Muscle of arm (tissue), 14 donors: ENCODE data around the gene CRABP2. TPM values are rescaled to one million over a fixed set of nuclear protein-coding genes. Genes with fewer than 3 reads are reported as not detected.

Source experiments
- DNase-seq: peaks from one replicate; pipeline ENCODE4 v3.0.0-alpha.2; 2013
- long read RNA-seq, 11 donors: transcript quantifications; one replicate each; lab custom pipeline, GENCODE V29; 2026
- polyA plus RNA-seq, 12 donors: library from polyadenylated mRNA; unstranded; fragments of 120-200 nt; gene quantifications; one replicate each; pipeline ENCODE4 v1.2.1, GENCODE V29; 2013; ENCODE audit not compliant: insufficient read length in 12 of 12

CRABP2 gene
- polyA plus RNA-seq = 100 to 1,000 TPM; 230 to 919 (median 293) TPM
- long read RNA-seq, donor 1, transcript CRABP2-203 (4 exons, 992 nt) = major isoform, 20 of 32 reads
- long read RNA-seq, donor 1, partial matches to known transcripts = 11 of 32 reads
- long read RNA-seq, donor 1, other reads (novel, unspliced or antisense) = 0 of 32 reads
- long read RNA-seq, donor 2, transcript CRABP2-203 (4 exons, 992 nt) = major isoform, 274 of 369 reads
- long read RNA-seq, donor 2, transcript CRABP2-204 (5 exons, 1,033 nt) = minor isoform, 5 of 369 reads
- long read RNA-seq, donor 2, partial matches to known transcripts = 67 of 369 reads
- long read RNA-seq, donor 2, other reads (novel, unspliced or antisense) = 19 of 369 reads
- long read RNA-seq, donor 3, transcript CRABP2-203 (4 exons, 992 nt) = major isoform, 90 of 137 reads
- long read RNA-seq, donor 3, partial matches to known transcripts = 47 of 137 reads
- long read RNA-seq, donor 3, other reads (novel, unspliced or antisense) = 0 of 137 reads
- long read RNA-seq, donor 4, transcript CRABP2-203 (4 exons, 992 nt) = major isoform, 73 of 108 reads
- long read RNA-seq, donor 4, partial matches to known transcripts = 33 of 108 reads
- long read RNA-seq, donor 4, other reads (novel, unspliced or antisense) = 0 of 108 reads
- long read RNA-seq, donor 5, transcript CRABP2-203 (4 exons, 992 nt) = major isoform, 170 of 423 reads
- long read RNA-seq, donor 5, transcript CRABP2-204 (5 exons, 1,033 nt) = minor isoform, 12 of 423 reads
- long read RNA-seq, donor 5, partial matches to known transcripts = 235 of 423 reads
- long read RNA-seq, donor 5, other reads (novel, unspliced or antisense) = 5 of 423 reads
- long read RNA-seq, donor 6, transcript CRABP2-203 (4 exons, 992 nt) = major isoform, 75 of 102 reads
- long read RNA-seq, donor 6, partial matches to known transcripts = 27 of 102 reads
- long read RNA-seq, donor 6, other reads (novel, unspliced or antisense) = 0 of 102 reads
- long read RNA-seq, donor 7, transcript CRABP2-203 (4 exons, 992 nt) = major isoform, 64 of 103 reads
- long read RNA-seq, donor 7, partial matches to known transcripts = 38 of 103 reads
- long read RNA-seq, donor 7, other reads (novel, unspliced or antisense) = 0 of 103 reads
- long read RNA-seq, donor 8, transcript CRABP2-203 (4 exons, 992 nt) = major isoform, 185 of 387 reads
- long read RNA-seq, donor 8, partial matches to known transcripts = 186 of 387 reads
- long read RNA-seq, donor 8, other reads (novel, unspliced or antisense) = 14 of 387 reads
- long read RNA-seq, donor 9, transcript CRABP2-203 (4 exons, 992 nt) = major isoform, 87 of 171 reads
- long read RNA-seq, donor 9, partial matches to known transcripts = 80 of 171 reads
- long read RNA-seq, donor 9, other reads (novel, unspliced or antisense) = 0 of 171 reads
- long read RNA-seq, donor 10, transcript CRABP2-203 (4 exons, 992 nt) = major isoform, 211 of 368 reads
- long read RNA-seq, donor 10, partial matches to known transcripts = 155 of 368 reads
- long read RNA-seq, donor 10, other reads (novel, unspliced or antisense) = 0 of 368 reads
- long read RNA-seq, donor 11, transcript CRABP2-203 (4 exons, 992 nt) = major isoform, 174 of 262 reads
- long read RNA-seq, donor 11, partial matches to known transcripts = 79 of 262 reads
- long read RNA-seq, donor 11, other reads (novel, unspliced or antisense) = 5 of 262 reads

DNA sequence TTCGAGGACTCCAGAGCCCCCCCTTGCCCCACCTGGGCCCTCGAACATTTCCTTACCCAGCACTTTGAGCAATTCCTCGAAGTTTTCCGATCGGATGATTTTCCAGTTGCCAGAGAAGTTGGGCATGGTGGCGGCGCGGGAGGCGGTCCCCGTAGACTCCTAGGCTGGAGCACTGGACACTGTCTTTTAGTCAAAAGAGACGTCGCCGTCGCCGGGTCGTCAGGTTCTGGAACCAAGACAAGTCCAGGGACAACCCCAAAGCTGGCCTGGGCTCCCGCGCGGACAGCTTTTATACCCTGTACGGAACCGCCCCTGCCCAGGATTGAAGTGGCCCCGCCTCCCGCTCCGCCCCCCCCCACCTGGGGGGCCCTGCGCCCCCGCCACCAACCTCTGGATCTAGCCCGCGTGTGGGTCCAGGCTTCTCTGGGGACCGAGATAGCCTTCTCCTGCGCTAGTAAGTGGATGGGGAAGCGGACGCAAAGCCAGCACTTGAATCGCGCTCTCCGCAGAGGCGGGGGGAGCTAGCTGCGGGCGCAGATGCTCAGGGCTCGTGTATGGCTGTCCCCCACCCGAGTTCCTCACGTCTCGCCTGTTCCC lies at the start of gene CRABP2:
TSS of gene CRABP2 (minus strand) at position 263 of the 597 bp plus-strand sequence. CDS start at position 126, 137 bp downstream.
- DNase-seq = peak; percentile 83

DNA sequence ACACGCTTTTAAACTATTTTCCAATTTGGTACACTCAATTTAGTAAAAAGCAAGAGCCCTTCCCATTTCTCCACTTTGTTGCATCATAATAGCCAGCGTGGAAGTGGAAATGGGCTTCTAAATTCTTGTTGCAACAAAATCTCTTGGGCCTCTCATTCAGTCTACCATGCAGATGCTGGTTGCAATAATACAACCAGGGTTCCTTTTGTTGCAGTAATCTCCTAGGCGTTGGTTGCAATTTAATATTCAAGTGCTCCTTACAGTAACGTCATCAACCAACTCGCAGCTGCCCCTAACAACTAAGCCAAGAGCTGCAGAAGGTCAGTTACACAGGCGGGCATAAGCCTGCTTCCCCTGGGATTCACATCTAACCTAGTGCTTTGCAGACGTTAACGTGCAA lies 48.8 kb upstream of the CRABP2 start:
- no peak for DNase-seq

DNA sequence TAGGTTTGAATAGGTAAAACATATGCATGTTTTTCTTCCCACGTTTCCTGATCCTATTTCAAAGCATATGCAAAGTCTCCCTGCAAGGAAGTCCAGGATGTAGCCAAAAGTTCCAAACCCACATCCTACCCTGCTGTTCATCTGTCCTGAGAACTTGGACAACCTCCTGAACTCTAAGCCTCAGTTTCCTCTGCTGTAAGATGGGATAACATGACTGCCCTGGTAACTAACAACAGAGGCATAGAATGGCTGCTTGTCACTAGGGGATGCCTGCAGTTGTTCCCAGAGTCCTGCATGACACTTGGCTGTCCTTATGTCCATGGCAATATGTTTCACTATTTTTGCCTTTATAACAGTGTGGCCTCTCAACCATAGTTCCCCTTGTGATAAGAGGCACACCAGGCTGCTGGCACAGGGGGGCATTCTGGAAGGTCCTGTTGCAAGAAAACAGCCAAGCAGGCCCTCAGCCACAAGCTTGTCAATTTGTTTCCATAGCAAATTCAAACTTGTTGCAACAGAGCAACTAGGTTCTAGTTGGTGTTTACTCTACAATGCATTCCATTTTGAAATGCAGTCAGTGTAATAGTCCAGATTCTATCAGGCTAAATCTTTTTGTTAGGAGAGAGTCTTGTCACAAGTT lies 47.6 kb upstream of the CRABP2 start:
- DNase-seq = no peak

DNA sequence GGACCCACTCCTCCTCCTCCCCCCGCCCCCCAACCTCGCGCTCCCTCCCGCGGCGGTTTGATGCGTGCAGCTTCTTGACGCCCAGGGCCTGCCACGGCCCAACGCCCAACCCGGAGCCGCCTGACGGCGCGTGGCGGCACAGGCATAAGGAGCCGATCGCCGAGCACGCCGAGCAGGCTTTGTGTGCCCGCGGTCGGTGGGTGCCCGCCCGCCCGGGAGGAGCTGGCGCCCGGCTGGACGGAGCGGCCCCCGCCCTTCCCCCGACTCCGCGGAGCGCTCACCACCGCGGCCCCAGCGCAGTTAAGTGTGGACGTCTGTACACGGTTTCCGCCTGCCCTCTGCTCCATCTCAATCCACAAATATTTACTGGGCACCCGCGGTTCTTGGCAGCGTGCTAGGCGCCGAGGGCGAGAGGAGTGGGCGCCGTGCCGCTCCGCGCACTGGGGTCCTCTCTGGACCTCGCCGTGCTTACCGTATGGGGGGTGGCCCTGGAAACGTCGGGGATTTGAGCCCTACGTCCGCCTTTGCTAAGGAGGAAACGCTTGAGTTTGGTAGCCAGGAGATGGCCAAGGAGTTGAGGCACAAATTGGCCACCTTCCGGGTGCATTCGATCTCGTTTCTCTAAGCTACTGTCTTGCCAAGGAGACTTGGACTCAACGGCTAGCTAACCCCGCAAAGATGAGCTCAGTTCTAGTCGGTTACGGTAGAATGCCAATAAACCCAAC lies 46.5 kb upstream of the CRABP2 start:
- DNase-seq = peak; percentile 97

DNA sequence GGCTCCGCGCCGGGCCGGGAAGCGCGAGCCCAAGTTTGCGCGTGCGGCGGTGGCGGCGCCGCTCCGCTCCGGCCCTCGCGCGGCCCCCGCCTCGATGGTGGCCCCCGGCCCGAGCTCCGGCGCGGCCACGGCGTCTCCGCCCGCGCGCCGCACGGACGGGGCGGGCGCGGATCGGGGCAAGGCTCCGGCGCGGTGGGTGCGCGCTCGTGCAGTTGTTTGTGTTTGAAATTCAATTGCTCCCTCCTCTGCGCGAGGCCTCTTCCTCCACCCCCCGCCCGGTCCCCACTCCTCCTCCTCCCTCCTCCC lies 46.0 kb upstream of the CRABP2 start, which contains the start of gene HDGF:
TSS of gene HDGF (minus strand) at position 225 of the 306 bp plus-strand sequence. CDS start 246 bp downstream, outside the sequence.
- no peak for DNase-seq

DNA sequence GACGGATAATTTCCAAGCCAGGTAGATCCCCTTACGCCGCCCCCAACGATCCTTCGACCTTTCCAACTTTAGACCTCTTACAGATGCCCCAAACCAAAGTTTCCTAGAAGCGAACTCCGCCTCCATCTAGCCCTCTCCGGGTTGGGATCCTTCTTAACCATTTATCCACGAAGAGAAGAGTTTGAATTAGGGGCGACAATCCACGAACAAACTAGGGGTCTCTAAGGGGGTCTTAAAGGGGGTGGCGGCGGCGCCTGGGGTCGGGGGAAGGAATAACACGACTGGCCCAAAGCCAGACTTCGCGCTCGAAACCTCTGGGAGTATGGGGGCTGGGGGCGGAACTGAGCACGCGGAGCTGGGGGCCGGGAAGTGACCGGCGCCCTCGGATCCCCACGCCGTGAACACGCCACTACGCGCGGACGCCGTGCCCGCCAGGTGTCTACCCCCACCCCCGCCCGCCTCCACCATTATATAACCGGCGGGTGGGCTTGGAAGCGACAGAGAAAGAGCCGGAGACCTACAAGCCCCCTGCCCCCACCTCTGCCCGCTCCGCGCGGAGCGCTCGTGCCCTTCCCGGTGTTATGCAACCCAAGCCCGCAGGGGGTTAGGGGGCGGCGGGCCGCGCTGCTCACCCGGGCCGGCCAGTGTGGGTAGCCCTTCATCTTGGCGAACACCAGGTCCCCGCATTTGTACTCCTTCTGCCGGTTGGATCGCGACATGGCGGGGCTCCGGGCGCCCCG lies 45.5 kb upstream of the CRABP2 start:
- DNase-seq = no peak

DNA sequence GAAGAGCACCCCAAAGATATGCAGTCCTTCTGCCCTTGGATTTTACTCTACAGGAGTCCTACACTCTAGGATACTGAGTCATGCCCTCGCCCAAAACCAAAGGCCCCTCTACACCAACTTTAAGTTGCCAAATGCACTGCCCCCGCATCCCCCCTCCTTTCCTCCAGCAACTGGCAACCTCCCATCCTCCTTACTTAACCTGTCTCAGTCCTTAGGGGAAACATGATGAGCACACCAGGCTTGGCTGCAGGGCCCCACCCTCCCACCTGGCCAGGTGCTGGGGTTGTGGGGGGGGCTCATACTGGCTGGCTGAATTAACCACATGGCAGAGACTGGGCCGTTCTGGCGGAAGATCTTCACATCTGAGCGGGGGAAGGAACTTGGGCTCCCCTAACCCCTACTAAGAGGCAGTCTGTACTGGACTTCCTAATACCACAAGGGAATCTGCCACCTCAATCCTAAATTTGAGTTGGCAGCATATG lies 44.8 kb upstream of the CRABP2 start:
- DNase-seq = no peak

DNA sequence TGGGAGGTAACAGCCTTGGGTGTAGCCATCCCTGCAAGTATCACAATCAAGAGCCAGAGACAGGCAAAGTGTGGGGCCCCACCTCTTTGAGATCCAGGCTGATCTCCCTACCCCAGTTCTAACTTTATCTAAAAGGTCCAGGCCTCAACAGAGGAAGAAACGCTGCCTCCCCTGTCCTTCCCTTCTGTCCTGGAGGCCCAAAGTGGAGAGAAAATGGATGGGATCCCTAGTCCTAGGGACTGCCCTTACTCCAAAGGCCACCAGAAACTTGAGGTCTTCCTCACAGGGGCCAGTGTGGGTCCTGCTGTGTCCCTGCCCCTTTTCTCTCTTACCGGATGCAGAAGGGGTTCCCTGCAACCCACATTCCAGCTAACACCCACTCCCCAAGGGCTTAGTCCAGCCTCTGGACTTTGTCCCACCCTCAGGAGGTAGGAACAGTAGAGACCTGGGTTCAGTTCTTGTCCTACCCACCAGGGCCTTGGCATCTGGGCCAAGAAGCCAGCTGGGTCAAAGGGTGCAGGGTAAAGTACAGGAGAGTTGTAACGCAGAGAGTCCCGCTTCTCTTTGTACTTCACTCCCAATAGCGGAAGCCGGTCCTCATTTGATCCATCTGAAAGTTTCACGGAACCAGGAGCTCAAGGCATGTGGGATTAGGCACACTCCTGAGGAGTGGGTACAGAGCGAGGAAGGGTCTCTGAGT lies 44.2 kb upstream of the CRABP2 start:
- no peak for DNase-seq

DNA sequence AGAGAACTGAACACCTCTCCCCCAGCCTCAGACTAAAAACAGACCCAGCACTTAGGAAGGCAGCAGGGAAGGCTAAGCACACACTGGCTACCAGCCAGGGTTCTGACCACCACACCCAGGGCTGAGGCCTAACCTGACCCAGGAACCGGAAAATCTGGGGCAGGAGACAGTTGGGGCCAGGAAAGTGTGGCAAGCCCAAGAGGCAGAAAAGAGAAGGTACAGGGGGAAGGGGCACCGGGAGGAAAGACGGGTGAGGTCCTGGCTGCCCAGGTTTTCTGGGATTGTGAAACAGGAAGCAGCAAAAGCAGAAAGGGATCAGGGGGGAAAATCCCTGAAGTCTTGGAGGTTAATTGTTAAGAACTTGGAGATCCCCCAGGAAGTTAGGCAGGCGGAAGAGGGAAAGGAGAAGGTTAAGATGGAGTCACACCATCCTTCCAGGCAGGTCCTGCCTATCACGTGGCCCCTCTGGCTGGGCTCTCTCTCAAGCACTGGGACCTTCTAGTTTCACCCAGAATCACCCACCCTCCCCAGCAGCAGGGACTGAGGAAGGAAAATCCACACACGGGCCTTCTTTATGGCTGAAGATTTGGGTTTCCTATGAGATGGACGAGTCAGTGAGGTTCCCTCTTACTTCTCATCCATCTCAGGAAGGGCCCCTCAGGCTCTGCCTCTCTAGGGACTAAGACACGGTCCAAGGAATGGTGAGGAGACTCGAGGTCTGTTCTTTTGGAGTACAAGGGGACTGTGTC lies 43.5 kb upstream of the CRABP2 start:
- DNase-seq = no peak

DNA sequence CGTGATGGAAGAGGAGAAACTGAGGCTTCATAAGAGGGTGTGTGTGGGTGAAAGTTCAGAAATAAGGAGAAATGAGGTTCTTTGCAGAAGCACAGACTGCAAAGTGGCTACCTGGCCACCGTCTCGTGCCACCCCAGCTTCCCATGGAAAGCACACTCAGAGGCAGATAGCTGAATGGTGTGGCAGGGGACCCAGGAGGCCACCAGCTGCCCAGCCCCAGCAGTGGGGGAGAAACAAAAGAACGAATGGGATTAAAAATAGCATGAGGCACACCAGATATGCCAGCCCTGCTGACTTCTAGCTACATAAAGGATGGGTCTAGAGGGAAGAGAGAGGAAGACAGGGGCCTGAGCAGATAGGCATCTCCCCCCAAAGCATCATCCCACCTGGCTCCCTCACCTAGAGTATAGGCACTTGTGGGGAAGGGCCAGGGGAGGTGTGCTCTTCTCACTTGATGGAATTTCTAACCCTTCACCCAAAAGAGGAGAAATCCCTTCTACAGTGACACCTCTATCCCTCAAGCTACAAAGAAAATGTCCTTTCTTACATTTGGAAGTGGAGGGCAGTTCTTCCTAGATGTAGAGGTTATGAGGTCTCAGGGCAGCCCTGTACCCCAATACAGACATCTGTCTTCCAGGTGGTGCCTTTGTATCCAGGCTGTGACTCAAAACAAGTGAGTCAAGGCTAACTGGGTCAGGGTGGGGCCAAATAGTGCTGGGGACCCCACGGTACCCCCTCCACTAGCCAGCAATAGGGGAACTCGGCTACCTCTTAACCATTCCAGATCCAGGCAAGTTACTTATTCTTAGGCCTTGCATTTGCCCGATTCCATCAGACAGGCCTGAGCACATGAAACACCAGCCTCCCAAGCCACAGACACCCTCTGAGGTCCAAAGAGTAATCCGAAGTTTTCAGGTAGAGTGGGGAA lies 42.6 kb upstream of the CRABP2 start:
- no peak for DNase-seq

DNA sequence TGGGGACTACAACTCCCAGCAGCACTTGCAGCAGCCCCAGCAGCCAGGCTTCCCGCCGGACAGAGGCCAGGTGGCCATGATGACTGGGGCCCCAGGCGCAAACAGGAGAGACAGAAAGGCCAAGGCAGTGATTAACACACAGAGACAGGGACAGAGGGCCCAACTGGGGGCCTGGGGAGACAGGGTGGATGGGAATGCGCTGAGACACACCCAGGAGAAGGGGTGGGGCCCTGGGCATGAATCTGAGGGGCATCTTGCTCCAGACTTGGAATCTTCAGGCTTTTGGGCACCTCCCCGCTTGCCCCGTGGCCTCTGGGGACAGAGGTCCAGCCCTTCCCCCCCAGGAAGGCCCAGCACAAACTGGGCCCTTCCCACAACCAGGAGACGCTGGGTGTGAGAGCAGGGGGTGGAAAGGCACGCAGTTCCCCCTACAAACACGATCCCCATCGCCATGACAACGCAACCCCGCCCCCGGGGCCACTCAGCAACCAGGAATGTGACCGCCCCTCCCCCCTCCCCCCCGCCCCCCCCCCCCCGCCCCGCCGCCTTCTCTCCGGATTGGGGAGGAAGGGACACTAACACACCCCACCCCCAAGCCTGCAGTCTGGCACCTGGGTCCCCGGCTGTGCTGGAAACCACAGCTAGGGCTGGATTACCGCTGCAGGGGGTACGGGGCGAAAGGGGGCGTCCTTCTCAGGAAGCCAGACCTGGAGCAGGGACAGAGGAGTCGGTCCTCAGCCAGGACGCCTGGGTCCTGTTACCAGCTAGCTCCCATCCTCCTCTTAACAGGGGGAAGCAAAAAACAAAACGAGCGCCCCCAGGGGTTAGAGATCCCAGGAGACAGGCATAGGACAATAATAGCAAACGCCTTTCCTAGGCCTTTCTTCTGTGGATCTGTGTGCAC lies 41.6 kb upstream of the CRABP2 start:
- peak; percentile 93 for DNase-seq

DNA sequence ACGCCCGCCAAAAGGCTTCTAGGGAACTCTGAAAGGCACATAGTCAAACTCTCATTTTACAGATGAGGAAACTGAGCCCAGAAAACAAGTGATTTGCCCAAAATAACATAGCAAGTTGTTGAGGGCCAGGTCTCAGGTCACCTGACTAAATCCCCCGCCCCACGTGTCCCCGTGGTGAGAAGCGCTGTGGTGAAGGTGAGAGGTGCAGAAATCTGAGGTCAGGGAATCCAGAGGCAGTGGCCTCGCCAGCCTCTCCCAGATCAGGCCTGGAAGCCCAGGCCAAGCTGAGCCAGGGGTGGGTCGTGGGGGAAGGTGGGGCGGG lies 41.0 kb upstream of the CRABP2 start:
- DNase-seq = no peak

DNA sequence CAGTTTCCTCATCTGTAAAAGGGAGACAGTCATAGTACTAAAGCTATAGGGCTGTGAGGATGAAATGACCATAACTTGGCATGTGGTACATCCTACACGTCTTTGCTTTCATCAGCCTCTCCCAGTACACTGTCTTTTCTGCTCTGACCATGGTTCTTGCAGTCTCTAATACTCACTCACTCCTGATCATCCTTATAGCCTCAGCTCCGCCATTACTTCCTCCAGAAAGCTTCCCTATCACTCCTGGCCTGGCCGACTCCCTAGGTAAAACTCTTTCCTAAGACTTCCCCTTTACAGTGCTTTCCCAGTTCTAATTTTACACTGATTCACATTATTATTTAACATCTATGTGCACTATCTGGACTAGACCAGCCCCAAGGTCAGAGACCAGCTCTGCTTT lies 40.5 kb upstream of the CRABP2 start:
- no peak for DNase-seq

DNA sequence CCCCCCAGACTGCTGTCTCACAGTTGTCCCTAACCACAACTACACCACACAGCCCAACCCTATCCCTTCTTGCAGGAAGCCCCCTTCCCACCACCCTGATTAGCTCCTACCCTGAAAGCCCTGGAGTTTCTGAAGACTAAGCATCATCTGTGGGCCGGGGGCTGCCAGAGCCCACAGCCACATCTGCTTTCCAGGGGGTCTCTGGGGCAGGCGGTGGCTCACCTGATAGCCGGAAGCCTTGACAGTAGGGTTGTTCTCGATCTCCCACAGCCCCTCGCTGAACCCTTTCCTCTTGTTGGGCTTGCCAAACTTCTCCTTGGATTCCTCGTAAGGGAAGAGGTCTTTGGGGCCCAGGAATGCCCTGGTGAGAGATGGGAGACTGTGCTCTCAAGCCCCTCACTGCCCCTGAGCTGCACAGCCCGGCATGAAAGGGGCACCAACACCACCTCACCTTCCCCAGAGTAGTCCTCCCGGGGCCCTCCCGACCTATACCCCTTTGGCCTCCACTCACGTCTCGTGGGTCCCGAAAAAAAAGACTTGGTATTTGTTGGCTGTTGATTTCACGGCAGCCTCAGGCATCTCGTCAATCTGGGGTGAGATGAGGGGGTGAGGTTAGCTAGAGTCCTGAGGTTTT lies 39.5 kb upstream of the CRABP2 start:
- no peak for DNase-seq

DNA sequence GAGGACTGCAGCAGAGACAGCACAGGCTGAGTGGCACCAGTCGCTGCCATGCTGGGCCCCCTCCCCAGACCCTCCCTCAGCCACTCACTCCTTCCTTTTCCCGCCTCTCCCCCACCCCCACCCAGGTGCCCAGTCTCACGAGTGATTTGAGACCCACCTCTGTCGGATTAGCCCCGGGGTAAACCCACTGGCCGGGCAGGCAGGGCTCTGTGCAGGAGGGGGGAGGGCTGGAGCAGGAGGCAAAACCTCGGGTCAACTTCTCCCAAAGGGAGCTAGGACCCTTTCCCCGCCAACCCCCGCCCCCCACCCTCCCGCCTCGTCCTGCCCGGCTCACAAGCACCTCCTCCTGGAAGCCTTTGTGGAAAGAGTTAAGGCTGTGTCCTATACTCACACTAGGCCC lies 39.0 kb upstream of the CRABP2 start:
- no peak for DNase-seq
